Vagina (tissue), 2 donors: Measurements from ENCODE around the gene FOXE3. TPM values are rescaled to one million over a fixed set of nuclear protein-coding genes. Genes with fewer than 3 reads are reported as not detected.

Experiments used
- DNase-seq, 2 donors: peaks; one replicate each; pipeline ENCODE4 v3.0.0-alpha.2; 2017; ENCODE audit errors: extremely low spot score in 2 of 2
- H3K27ac ChIP-seq: fragments of 200-600 bp; sonication (generic); one replicate; pipeline ENCODE4 v1.5.1; 2019
- H3K27me3 ChIP-seq: fragments of 200-600 bp; sonication (generic); one replicate; pipeline ENCODE4 v1.5.1; 2019
- H3K36me3 ChIP-seq, 2 donors: fragments of 200-600 bp; sonication (generic); one replicate each; pipeline ENCODE4 v1.5.1; 2017 to 2019
- H3K4me1 ChIP-seq: fragments of 200-600 bp; sonication (generic); one replicate; pipeline ENCODE4 v1.5.1; 2019
- H3K4me3 ChIP-seq, 2 donors: fragments of 200-600 bp; sonication (generic); 1 replicate in 1 of 2; 2 replicates in 1 of 2; pipeline ENCODE4 v1.5.1; 2016 to 2019
- H3K9me3 ChIP-seq: fragments of 200-600 bp; sonication (generic); one replicate; pipeline ENCODE4 v1.5.1; 2019
- POLR2A ChIP-seq, 2 donors: fragments of 450-650 bp; IDR thresholded peaks; one replicate each; pipeline ENCODE4 v1.6.1; 2017; ENCODE audit warnings: antibody characterized with exemption in 2 of 2, mild to moderate bottlenecking in 2 of 2, moderate library complexity in 2 of 2
- POLR2AphosphoS5 ChIP-seq, 2 donors: sonication (generic); formaldehyde crosslinking; IDR thresholded peaks; one replicate each; pipeline ENCODE4 v1.9.0; 2017; ENCODE audit warnings: antibody characterized with exemption in 2 of 2, mild to moderate bottlenecking in 2 of 2, low read depth in 1 of 2; ENCODE audit not compliant: insufficient read depth in 1 of 2
- intact Hi-C: fragments of 100-400 bp; cut with DNase I; formaldehyde crosslinking; loops from one replicate; pipeline ENCODE4 v1.15.1; 2023
- total RNA-seq: library from RNA; depleted of rRNA; stranded (reverse); fragments of >200 nt; gene quantifications from one replicate; pipeline ENCODE4 v1.2.3, GENCODE V29; 2016
- TF ChIP-seq, protein P1 (sequence below), 3 experiments: fragments of 450-650 bp in 2 of 3; fragments of 200-600 bp in 1 of 3; sonication (generic) in 1 of 3; IDR thresholded peaks; one replicate each; pipeline ENCODE4 v1.5.1; 2017 to 2019; ENCODE audit warnings: antibody characterized with exemption in 3 of 3, mild to moderate bottlenecking in 2 of 3, moderate library complexity in 2 of 3

Gene FOXE3
- total RNA-seq, 1 donor from 2014 or later, result not detected

GRCh38 chr1:47395433-47395832 lies 20.7 kb upstream of the FOXE3 start:
- no peaks in the 10 kb centered on the region for H3K27me3 ChIP-seq

GRCh38 chr1:47396671-47397196 lies 19.4 kb upstream of the FOXE3 start:
- Histone ChIP-seq H3K4me1 (no peaks in the 10 kb centered on the region), H3K9me3 (no peaks in the 10 kb centered on the region), H3K27ac (no peak overlapping the region), H3K4me3 (no peak overlapping the region), H3K27me3 (no peaks in the 10 kb centered on the region), H3K36me3 (no peaks in the 10 kb centered on the region)
- TF ChIP-seq POLR2AphosphoS5 (IDR thresholded peaks at IDR 0.05; ENCODE audit: insufficient read depth in 1 of 2, low read depth in 1 of 2), result no peak
- intact Hi-C loops, result no loop called here
- no peak for DNase-seq

More at GRCh38 chr1:47395433-47395832, 20.7 kb upstream of the FOXE3 start:
- Histone ChIP-seq H3K9me3 (no peaks in the 10 kb centered on the region), H3K27ac (no peak overlapping the region), H3K36me3 (no peaks in the 10 kb centered on the region), H3K4me1 (no peaks in the 10 kb centered on the region), H3K4me3 (no peak overlapping the region)
- TF ChIP-seq POLR2A (IDR thresholded peaks at IDR 0.05), result no peak
- TF ChIP-seq, protein P1, sequence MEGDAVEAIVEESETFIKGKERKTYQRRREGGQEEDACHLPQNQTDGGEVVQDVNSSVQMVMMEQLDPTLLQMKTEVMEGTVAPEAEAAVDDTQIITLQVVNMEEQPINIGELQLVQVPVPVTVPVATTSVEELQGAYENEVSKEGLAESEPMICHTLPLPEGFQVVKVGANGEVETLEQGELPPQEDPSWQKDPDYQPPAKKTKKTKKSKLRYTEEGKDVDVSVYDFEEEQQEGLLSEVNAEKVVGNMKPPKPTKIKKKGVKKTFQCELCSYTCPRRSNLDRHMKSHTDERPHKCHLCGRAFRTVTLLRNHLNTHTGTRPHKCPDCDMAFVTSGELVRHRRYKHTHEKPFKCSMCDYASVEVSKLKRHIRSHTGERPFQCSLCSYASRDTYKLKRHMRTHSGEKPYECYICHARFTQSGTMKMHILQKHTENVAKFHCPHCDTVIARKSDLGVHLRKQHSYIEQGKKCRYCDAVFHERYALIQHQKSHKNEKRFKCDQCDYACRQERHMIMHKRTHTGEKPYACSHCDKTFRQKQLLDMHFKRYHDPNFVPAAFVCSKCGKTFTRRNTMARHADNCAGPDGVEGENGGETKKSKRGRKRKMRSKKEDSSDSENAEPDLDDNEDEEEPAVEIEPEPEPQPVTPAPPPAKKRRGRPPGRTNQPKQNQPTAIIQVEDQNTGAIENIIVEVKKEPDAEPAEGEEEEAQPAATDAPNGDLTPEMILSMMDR (IDR thresholded peaks at IDR 0.05), result no peak
- no peak for TF ChIP-seq POLR2AphosphoS5 (IDR thresholded peaks at IDR 0.05; ENCODE audit: insufficient read depth in 1 of 2, low read depth in 1 of 2)
- DNase-seq, result no peak
- intact Hi-C loops, result no loop called here

DNA sequence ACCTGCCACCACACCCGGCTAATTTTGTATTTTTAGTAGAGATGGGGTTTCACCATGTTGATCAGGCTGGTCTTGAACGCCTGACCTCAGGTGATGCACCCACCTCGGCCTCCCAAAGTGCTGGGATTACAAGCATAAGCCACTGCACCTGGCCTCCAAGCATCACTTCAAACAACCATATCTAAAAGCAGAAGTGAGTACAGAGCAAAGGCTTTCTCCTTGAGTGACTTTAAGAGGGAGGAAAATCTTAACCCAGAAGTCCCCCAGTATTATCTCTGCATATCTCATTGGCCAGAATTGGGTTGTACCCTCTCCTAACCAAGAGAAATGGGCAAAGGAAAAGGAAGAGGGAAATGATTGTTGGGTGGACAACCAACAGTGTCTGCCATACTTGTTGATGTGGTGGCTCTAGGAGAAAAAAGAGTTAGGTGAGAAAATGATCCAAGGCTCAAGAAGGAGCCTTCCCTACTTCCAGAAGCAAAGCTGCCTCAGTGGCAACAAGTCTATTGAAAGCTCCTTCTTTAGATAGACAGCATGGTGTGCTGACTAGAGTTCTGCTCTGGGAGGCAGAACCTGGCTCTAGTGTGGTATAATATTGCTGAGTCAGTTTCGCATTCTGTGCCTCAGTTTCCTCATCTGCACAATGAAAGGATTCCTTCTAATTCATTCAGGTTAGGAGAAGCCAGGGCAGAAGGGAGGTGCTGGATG lies 16.8 kb upstream of the FOXE3 start:
- no peak for TF ChIP-seq POLR2AphosphoS5 (IDR thresholded peaks at IDR 0.05; ENCODE audit: insufficient read depth in 1 of 2, low read depth in 1 of 2)
- TF ChIP-seq, protein P1 (IDR thresholded peaks at IDR 0.05), result no peak
- TF ChIP-seq POLR2A (IDR thresholded peaks at IDR 0.05), result no peak
- no peaks in the 10 kb centered on the region for H3K4me1 ChIP-seq
- H3K27me3 ChIP-seq, result no peaks in the 10 kb centered on the region
- no peak overlapping the region for H3K27ac ChIP-seq
- no peak for DNase-seq
- H3K4me3 ChIP-seq, result no peak overlapping the region
- H3K36me3 ChIP-seq, result no peaks in the 10 kb centered on the region
- no peaks in the 10 kb centered on the region for H3K9me3 ChIP-seq
- intact Hi-C loops, result no loop called here

GRCh38 chr1:47399846-47400155 lies 16.3 kb upstream of the FOXE3 start:
- no peak overlapping the region for H3K4me3 ChIP-seq
- TF ChIP-seq, protein P1 (IDR thresholded peaks at IDR 0.05), result no peak
- TF ChIP-seq POLR2AphosphoS5 (IDR thresholded peaks at IDR 0.05; ENCODE audit: insufficient read depth in 1 of 2, low read depth in 1 of 2) (no peak), POLR2A (IDR thresholded peaks at IDR 0.05) (no peak)
- H3K9me3 ChIP-seq, result no peaks in the 10 kb centered on the region
- no peak overlapping the region for H3K27ac ChIP-seq
- H3K4me1 ChIP-seq, result no peaks in the 10 kb centered on the region
- no peak for DNase-seq
- no peaks in the 10 kb centered on the region for H3K27me3 ChIP-seq
- H3K36me3 ChIP-seq, result no peaks in the 10 kb centered on the region
- intact Hi-C loops, result no loop called here

GRCh38 chr1:47401761-47402160 lies 14.3 kb upstream of the FOXE3 start:
- Histone ChIP-seq H3K27ac (no peak overlapping the region), H3K27me3 (no peaks in the 10 kb centered on the region), H3K36me3 (no peaks in the 10 kb centered on the region), H3K4me3 (no peak overlapping the region), H3K4me1 (no peaks in the 10 kb centered on the region), H3K9me3 (no peaks in the 10 kb centered on the region)
- DNase-seq, result no peak
- no peak for TF ChIP-seq POLR2AphosphoS5 (IDR thresholded peaks at IDR 0.05; ENCODE audit: insufficient read depth in 1 of 2, low read depth in 1 of 2)
- TF ChIP-seq, protein P1 (IDR thresholded peaks at IDR 0.05), result no peak
- TF ChIP-seq POLR2A (IDR thresholded peaks at IDR 0.05), result no peak
- intact Hi-C loops, result no loop called here
